HEK293T (cell line): ENCODE data around the gene OR51B4.

Experiments
- BHLHE40 ChIP-seq: fragments of 450-650 bp; IDR thresholded peaks from 2 replicates; pipeline ENCODE4 v1.6.1; 2016; ENCODE audit warnings: mild to moderate bottlenecking, moderate library complexity, borderline replicate concordance
- LEF1 ChIP-seq: fragments of 450-650 bp; IDR thresholded peaks from 2 replicates; pipeline ENCODE4 v1.6.1; 2017; ENCODE audit warnings: mild to moderate bottlenecking, borderline replicate concordance
- SP1 ChIP-seq: fragments of 450-650 bp; IDR thresholded peaks from 2 replicates; pipeline ENCODE4 v1.6.1; 2017
- SUZ12 ChIP-seq: fragments of 450-650 bp; IDR thresholded peaks from 2 replicates; pipeline ENCODE4 v1.6.1; 2016; ENCODE audit warnings: mild to moderate bottlenecking

- TF ChIP-seq SP1 (no peak), LEF1 (no peak), SUZ12 (no peak), BHLHE40 (no peak)
Measured at GRCh38 chr11:5298451-5298850, 3.3 kb downstream of the OR51B4 start.
